Measurements from ENCODE around the gene DXO. TPM values are rescaled to one million over a fixed set of nuclear protein-coding genes. Genes with fewer than 3 reads are reported as not detected.

The DXO gene
- total RNA-seq, 3 donors from 2014 or later, result 12.4 to 18.1 (median 15.8) TPM

- Histone ChIP-seq H3K9me3 (no peaks in the 10 kb centered on the region), H3K4me3 (no peak overlapping the region), H3K36me3 (ENCODE audit: low read depth) (no peaks in the 10 kb centered on the region), H3K4me1 (ENCODE audit: low read depth) (peaks cover 10% of the 10 kb centered on the region)
- intact Hi-C loops (cut with DNase I, micrococcal nuclease), result no loop called here
- TF ChIP-seq CTCF (IDR thresholded peaks at IDR 0.05), result no peak
- ATAC-seq, result no peak
- no peak for DNase-seq
Measured at GRCh38 chr6:31947070-31947675, 24.8 kb downstream of the DXO start.

GRCh38 chr6:31946370-31946885 lies 25.5 kb downstream of the DXO start:
- intact Hi-C loops (cut with DNase I, micrococcal nuclease), result no loop called here
- Histone ChIP-seq H3K4me3 (no peak overlapping the region), H3K36me3 (ENCODE audit: low read depth) (no peaks in the 10 kb centered on the region), H3K4me1 (ENCODE audit: low read depth) (peaks cover 10% of the 10 kb centered on the region), H3K9me3 (no peaks in the 10 kb centered on the region)
- ATAC-seq (no peak), DNase-seq (peak in 1 of 3 donors; percentile 63)
- TF ChIP-seq CTCF (IDR thresholded peaks at IDR 0.05), result no peak

GRCh38 chr6:31945507-31946369 lies 26.2 kb downstream of the DXO start, which contains the start of gene CFB:
TSS of gene CFB (plus strand) at chr6:31946095. CDS start at chr6:31946222, 127 bp downstream.
- peak; percentile 84 to 90 (median 84) for DNase-seq
- TF ChIP-seq CTCF (IDR thresholded peaks at IDR 0.05), result no peak
- intact Hi-C loops (cut with DNase I, micrococcal nuclease), result no loop called here
- Histone ChIP-seq H3K4me3 (no peak within 1 kb of the TSS), H3K36me3 (ENCODE audit: low read depth) (no peaks in the 10 kb centered on the region), H3K4me1 (ENCODE audit: low read depth) (peaks cover 10% of the 10 kb centered on the region), H3K9me3 (no peaks in the 10 kb centered on the region)
- peak; percentile 94 for ATAC-seq

- Histone ChIP-seq H3K36me3 (ENCODE audit: low read depth) (no peaks in the 10 kb centered on the region), H3K4me1 (ENCODE audit: low read depth) (peaks cover 10% of the 10 kb centered on the region), H3K4me3 (no peak overlapping the region), H3K9me3 (no peaks in the 10 kb centered on the region)
- DNase-seq (no peak), ATAC-seq (no peak)
- intact Hi-C loops (cut with DNase I, micrococcal nuclease), result no loop called here
- no peak for TF ChIP-seq CTCF (IDR thresholded peaks at IDR 0.05)
Measured at GRCh38 chr6:31945154-31945506, 26.8 kb downstream of the DXO start.

- no peak overlapping the region for H3K4me3 ChIP-seq
- no peaks in the 10 kb centered on the region for H3K36me3 ChIP-seq (ENCODE audit: low read depth)
- no peak for DNase-seq
- H3K9me3 ChIP-seq, result no peaks in the 10 kb centered on the region
- intact Hi-C loops (cut with DNase I, micrococcal nuclease), result no loop called here
- no peak for ATAC-seq
- TF ChIP-seq CTCF (IDR thresholded peaks at IDR 0.05), result no peak
- H3K4me1 ChIP-seq (ENCODE audit: low read depth), result peaks cover 10% of the 10 kb centered on the region
Measured at GRCh38 chr6:31943742-31944141, 28.2 kb downstream of the DXO start.

Data from mucosa of descending colon (tissue), 3 donors.